SK-N-SH (cell line): ENCODE results near the gene RASA3. TPM values are rescaled to one million over a fixed set of nuclear protein-coding genes. Genes with fewer than 3 reads are reported as not detected.

Source experiments
- CTCF ChIA-PET: fragments of 300-600, 350-600 bp; formaldehyde crosslinking; extraction: SDS; loops from one replicate; lab custom pipeline; 2021; lab: Yijun Ruan, JAX
- POLR2A ChIA-PET: fragments of 350-600 bp; sonication (Branson Sonifier 250); formaldehyde crosslinking; extraction: SDS; loops from one replicate; lab custom pipeline; 2020; ENCODE audit warnings: antibody characterized with exemption, inconsistent platforms; lab: Yijun Ruan, JAX
- DNase-seq: peaks from one replicate; pipeline ENCODE4 v3.0.0; 2012
- H2AFZ ChIP-seq: fragments of 200-600 bp; sonication (generic); 2 replicates; pipeline ENCODE4 v1.8.1; 2016; ENCODE audit warnings: antibody characterized with exemption, mild to moderate bottlenecking, low read depth
- H3F3A ChIP-seq: fragments of 200-600 bp; sonication (generic); replicated peaks from 2 replicates; pipeline ENCODE3; 2016; ENCODE audit warnings: antibody characterized with exemption, mild to moderate bottlenecking; ENCODE audit not compliant: insufficient read depth
- H3K27ac ChIP-seq, 2 experiments: fragments of 200-500 bp in 1 of 2; fragments of 200-600 bp in 1 of 2; sonication (Bioruptor generic) in 1 of 2; sonication (generic), shearing (Covaris generic) in 1 of 2; 2 replicates each; pipeline versions ENCODE4 v1.5.1 to v1.6.1; 2014 to 2016; ENCODE audit warnings: low read depth in 2 of 2, inconsistent platforms in 1 of 2, low read length in 1 of 2, mild to moderate bottlenecking in 1 of 2, mixed read lengths in 1 of 2
- H3K27me3 ChIP-seq: fragments of 200-600 bp; sonication (generic), shearing (Covaris generic); 2 replicates; pipeline ENCODE4 v1.6.1; 2016; ENCODE audit warnings: mixed run types; ENCODE audit not compliant: insufficient read depth
- H3K36me3 ChIP-seq, 2 experiments: fragments of 200-500 bp in 1 of 2; fragments of 200-600 bp in 1 of 2; sonication (Bioruptor generic) in 1 of 2; sonication (generic) in 1 of 2; replicated peaks in 1 of 2; 2 replicates each; pipeline versions ENCODE3 to v1.5.1; 2014 to 2016; ENCODE audit warnings: low read length in 1 of 2, mild to moderate bottlenecking in 1 of 2; ENCODE audit not compliant: insufficient read depth in 2 of 2, control insufficient read depth in 1 of 2
- H3K4me1 ChIP-seq, 2 experiments: fragments of 200-500 bp in 1 of 2; fragments of 200-600 bp in 1 of 2; sonication (Bioruptor generic) in 1 of 2; sonication (generic), shearing (Covaris generic) in 1 of 2; 2 replicates each; pipeline versions ENCODE4 v1.5.1 to v1.6.1; 2014 to 2016; ENCODE audit warnings: low read depth in 1 of 2, low read length in 1 of 2, mixed run types in 1 of 2; ENCODE audit not compliant: insufficient read depth in 2 of 2, control insufficient read depth in 1 of 2
- H3K4me2 ChIP-seq: fragments of 200-600 bp; sonication (generic), shearing (Covaris generic); 2 replicates; pipeline ENCODE4 v1.6.1; 2017; ENCODE audit warnings: mixed run types
- H3K4me3 ChIP-seq, 2 experiments: fragments of 200-500 bp in 1 of 2; fragments of 200-600 bp in 1 of 2; sonication (Bioruptor generic) in 1 of 2; sonication (generic), shearing (Covaris generic) in 1 of 2; 2 replicates each; pipeline versions ENCODE4 v1.5.1 to v1.8.1; 2014 to 2016; ENCODE audit warnings: low read depth in 2 of 2, inconsistent platforms in 1 of 2, low read length in 1 of 2, mild to moderate bottlenecking in 1 of 2, mixed read lengths in 1 of 2, moderate library complexity in 1 of 2
- H3K79me2 ChIP-seq: fragments of 200-600 bp; sonication (generic); 2 replicates; pipeline ENCODE4 v1.8.1; 2017; ENCODE audit warnings: mild to moderate bottlenecking; ENCODE audit not compliant: insufficient read depth
- H3K9ac ChIP-seq: fragments of 200-600 bp; sonication (generic); 2 replicates; pipeline ENCODE4 v1.6.1; 2017; ENCODE audit warnings: mixed run types
- H3K9me2 ChIP-seq: fragments of 200-600 bp; sonication (generic); 2 replicates; pipeline ENCODE4 v1.6.1; 2017; ENCODE audit warnings: mixed run types
- H3K9me3 ChIP-seq: fragments of 200-600 bp; sonication (generic); 2 replicates; pipeline ENCODE4 v1.6.1; 2017; ENCODE audit warnings: mixed run types, mild to moderate bottlenecking, moderate library complexity
- H4K20me1 ChIP-seq: fragments of 200-600 bp; sonication (generic); 2 replicates; pipeline ENCODE4 v1.6.1; 2017; ENCODE audit warnings: mild to moderate bottlenecking, mixed run types; ENCODE audit not compliant: insufficient read depth
- CHD2 ChIP-seq: fragments of 150-350 bp; IDR thresholded peaks from 2 replicates; pipeline ENCODE4 v1.6.1; 2018; ENCODE audit warnings: low read length; ENCODE audit not compliant: partially characterized antibody
- EZH2phosphoT487 ChIP-seq: fragments of 200-600 bp; sonication (generic); IDR thresholded peaks from 2 replicates; pipeline ENCODE4 v1.6.1; 2017; ENCODE audit warnings: low read depth, mixed run types, mild to moderate bottlenecking, antibody characterized with exemption, moderate library complexity, borderline replicate concordance
- FOXM1 ChIP-seq: IDR thresholded peaks from 2 replicates; pipeline ENCODE4 v1.4.0; 2012; ENCODE audit warnings: low read depth, mild to moderate bottlenecking
- GATA2 ChIP-seq: sonication (generic); formaldehyde crosslinking; IDR thresholded peaks from 2 replicates; pipeline ENCODE4 v1.5.0; 2020; ENCODE audit warnings: mild to moderate bottlenecking, missing genetic modification reagents
- JUND ChIP-seq: IDR thresholded peaks from 2 replicates; pipeline ENCODE4 v1.4.0; 2012
- MXI1 ChIP-seq: IDR thresholded peaks from 2 replicates; pipeline ENCODE4 v1.6.1; 2012; ENCODE audit warnings: mild to moderate bottlenecking, low read depth, low read length, improper control_type of control experiment
- NFIC ChIP-seq: IDR thresholded peaks from 2 replicates; pipeline ENCODE4 v1.4.0; 2012; ENCODE audit warnings: borderline replicate concordance
- NRF1 ChIP-seq: IDR thresholded peaks from 2 replicates; pipeline ENCODE4 v1.6.1; 2012; ENCODE audit warnings: low read depth, mild to moderate bottlenecking, low read length
- RAD21 ChIP-seq: IDR thresholded peaks from 2 replicates; pipeline ENCODE4 v1.6.1; 2012; ENCODE audit warnings: mild to moderate bottlenecking, low read length
- RCOR1 ChIP-seq: fragments of 150-350 bp; IDR thresholded peaks from 2 replicates; pipeline ENCODE4 v1.6.1; 2017; ENCODE audit warnings: antibody characterized with exemption, low read length
- SIN3A ChIP-seq: IDR thresholded peaks from 2 replicates; pipeline ENCODE4 v1.6.1; 2012; ENCODE audit warnings: low read depth, mild to moderate bottlenecking, low read length, moderate library complexity, borderline replicate concordance
- SMC3 ChIP-seq: IDR thresholded peaks from 2 replicates; pipeline ENCODE4 v1.6.1; 2012; ENCODE audit warnings: low read depth, low read length, improper control_type of control experiment
- TAF1 ChIP-seq: IDR thresholded peaks from 2 replicates; pipeline ENCODE4 v1.6.1; 2012; ENCODE audit warnings: low read depth, mild to moderate bottlenecking, low read length, moderate library complexity, borderline replicate concordance
- TCF12 ChIP-seq: IDR thresholded peaks from 2 replicates; pipeline ENCODE4 v1.4.0; 2012
- TEAD4 ChIP-seq: IDR thresholded peaks from 2 replicates; pipeline ENCODE4 v1.4.0; 2012; ENCODE audit warnings: mild to moderate bottlenecking, borderline replicate concordance; ENCODE audit not compliant: insufficient read depth
- USF2 ChIP-seq: fragments of 150-350 bp; IDR thresholded peaks from 2 replicates; pipeline ENCODE4 v1.6.1; 2017; ENCODE audit warnings: antibody characterized with exemption, low read length, low read depth, borderline replicate concordance
- YY1 ChIP-seq: IDR thresholded peaks from 2 replicates; pipeline ENCODE4 v1.4.0; 2012; ENCODE audit warnings: low read depth, mild to moderate bottlenecking
- WGBS: methylation state at CpG from one replicate; pipeline ENCODE4 v1.1.6; 2017; ENCODE audit warnings: low lambda C conversion rate; 5-methylcytosine and 5-hydroxymethylcytosine counted together
- polyA plus RNA-seq, 3 experiments: library from polyadenylated mRNA; depleted of rRNA; stranded (reverse); fragments of >200 nt; gene quantifications; 2 replicates each; pipeline ENCODE4 v1.2.3, GENCODE V29; 2012
- TF ChIP-seq, protein P1 (sequence below): IDR thresholded peaks from 2 replicates; pipeline ENCODE4; 2012

The RASA3 gene
- polyA plus RNA-seq, 1 of the 3 experiments (the other 2 are of a cell fraction) = 25.1 TPM

DNA sequence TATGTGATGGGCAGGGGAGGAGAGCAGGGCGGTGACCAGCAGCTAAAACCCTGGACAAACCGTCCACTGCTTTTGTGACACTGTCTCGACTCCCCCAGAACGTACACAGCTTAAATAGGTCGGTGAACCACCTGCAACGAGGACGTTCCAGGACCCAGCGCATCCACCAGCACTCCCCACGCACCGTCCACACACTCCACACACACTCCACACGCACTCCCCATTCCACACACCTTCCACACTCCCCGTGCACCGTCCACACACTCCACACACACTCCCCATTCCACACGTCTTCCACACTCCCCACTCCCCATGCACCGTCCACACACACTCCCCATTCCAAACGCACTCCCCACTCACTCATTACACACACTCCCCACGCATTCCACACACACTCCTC is 120.3 kb downstream of the RASA3 start:
- Histone ChIP-seq H3K79me2 (no peaks in the 10 kb centered on the region), H3K4me2 (no peak overlapping the region), H3K9me2 (no peaks in the 10 kb centered on the region), H3K27ac (no peak overlapping the region), H3K9me3 (no peaks in the 10 kb centered on the region), H2AFZ (no peak overlapping the region), H4K20me1 (no peaks in the 10 kb centered on the region), H3F3A (no peaks in the 10 kb centered on the region), H3K4me3 (no peak overlapping the region), H3K9ac (no peak overlapping the region), H3K4me1 (no peaks in the 10 kb centered on the region), H3K27me3 (no peaks in the 10 kb centered on the region), H3K36me3 (peaks cover 18 to 39% of the 10 kb centered on the region in 2 experiments)
- WGBS = 93% methylated on average over 17 of the region's 17 CpGs
- DNase-seq = no peak
- POLR2A ChIA-PET = no interaction called here
- TF ChIP-seq USF2 = no peak
- CTCF ChIA-PET = no interaction called here

DNA sequence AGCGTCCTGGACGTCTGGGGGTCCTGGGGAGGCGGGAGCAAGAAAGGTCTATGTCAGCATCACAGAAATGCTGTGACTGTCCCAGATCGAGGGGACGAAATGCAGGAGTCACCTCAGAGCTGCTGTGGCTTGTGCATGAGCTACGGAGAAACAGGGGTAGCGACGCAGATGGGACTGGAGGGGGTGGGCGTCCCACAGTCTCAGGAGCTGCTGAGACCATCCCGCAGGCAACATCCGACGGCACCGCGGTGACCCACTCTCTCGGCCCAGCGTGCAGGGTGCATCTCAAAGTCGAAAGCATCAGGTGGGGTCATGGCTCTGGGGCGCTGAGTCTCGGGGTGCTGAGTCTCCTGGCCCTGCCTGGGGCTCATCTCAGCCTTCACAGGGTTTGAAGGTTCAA is 121.2 kb downstream of the RASA3 start:
- TF ChIP-seq TAF1 (no peak), NRF1 (no peak), CHD2 (no peak), YY1 (no peak), RCOR1 (no peak), GATA2 (CRISPR knock-in tag) (no peak), FOXM1 (no peak)
- WGBS = 92% methylated on average over 4 of the region's 19 CpGs
- Histone ChIP-seq H3K9me2 (no peaks in the 10 kb centered on the region), H3K4me2 (no peak overlapping the region), H3K27me3 (no peaks in the 10 kb centered on the region), H3K9ac (no peak overlapping the region), H3K9me3 (no peaks in the 10 kb centered on the region), H3K79me2 (no peaks in the 10 kb centered on the region), H3K4me3 (no peak overlapping the region), H3K4me1 (no peaks in the 10 kb centered on the region), H3K27ac (no peak overlapping the region), H3K36me3 (peaks cover 13 to 30% of the 10 kb centered on the region in 2 experiments), H2AFZ (no peak overlapping the region), H3F3A (no peaks in the 10 kb centered on the region), H4K20me1 (no peaks in the 10 kb centered on the region)
- DNase-seq = no peak
- POLR2A ChIA-PET = no interaction called here
- CTCF ChIA-PET = no interaction called here

DNA sequence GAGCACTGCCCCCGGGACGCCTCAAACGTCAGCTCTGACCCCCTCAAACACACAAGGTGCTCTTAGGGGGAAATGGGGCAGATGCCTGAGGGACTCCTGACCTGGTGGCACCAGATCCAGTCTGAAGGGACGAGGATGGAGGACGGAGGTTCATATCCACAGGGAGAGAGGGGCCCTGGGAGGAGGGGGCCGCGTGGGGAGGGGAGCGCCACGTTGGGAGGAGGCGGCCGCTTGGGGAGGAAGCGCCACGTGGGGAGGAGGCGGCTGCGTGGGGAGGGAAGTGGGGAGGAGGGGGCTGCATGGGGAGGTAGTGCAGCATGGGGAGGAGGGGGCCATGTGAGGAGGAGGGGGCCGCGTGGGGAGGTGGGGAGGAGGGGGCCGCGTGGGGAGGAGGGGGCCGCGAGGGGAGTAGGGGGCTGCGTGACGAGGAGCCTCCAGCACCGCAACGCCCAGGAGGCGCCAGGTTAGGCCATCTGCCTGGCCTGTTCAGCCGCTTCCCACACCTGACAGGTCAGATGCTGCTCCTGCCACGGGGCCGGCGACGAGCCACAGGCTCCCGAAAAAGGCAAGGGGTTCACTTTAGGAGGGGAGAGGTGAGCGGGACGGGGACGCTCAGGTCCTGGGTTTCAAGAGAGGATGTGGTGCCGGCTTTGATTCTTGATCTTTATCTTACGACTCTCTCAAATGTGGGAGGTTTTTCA is 121.9 kb downstream of the RASA3 start:
- no peak overlapping the region for H3K27ac ChIP-seq
- no peaks in the 10 kb centered on the region for H3K27me3 ChIP-seq
- H3K36me3 ChIP-seq = peaks cover 12 to 28% of the 10 kb centered on the region in 2 experiments
- H3K79me2 ChIP-seq = no peaks in the 10 kb centered on the region
- DNase-seq = peak; percentile 65
- WGBS = 94% methylated on average over 35 of the region's 37 CpGs
- no peak overlapping the region for H3K4me3 ChIP-seq
- H3K9me3 ChIP-seq = no peaks in the 10 kb centered on the region
- no peak overlapping the region for H2AFZ ChIP-seq
- H4K20me1 ChIP-seq = no peaks in the 10 kb centered on the region
- no peaks in the 10 kb centered on the region for H3F3A ChIP-seq
- H3K4me1 ChIP-seq = no peaks in the 10 kb centered on the region
- ChIA-PET POLR2A (no interaction called here), CTCF (no interaction called here)
- H3K9me2 ChIP-seq = no peaks in the 10 kb centered on the region
- no peak overlapping the region for H3K4me2 ChIP-seq
- no peak overlapping the region for H3K9ac ChIP-seq
- TF ChIP-seq SMC3 (no peak), EZH2phosphoT487 (no peak), JUND (no peak), RCOR1 (no peak), TCF12 (no peak), NFIC (no peak), FOXM1 (no peak), TEAD4 (no peak), SIN3A (no peak), MXI1 (no peak), GATA2 (CRISPR knock-in tag) (no peak), RAD21 (no peak)
- TF ChIP-seq, protein P1, sequence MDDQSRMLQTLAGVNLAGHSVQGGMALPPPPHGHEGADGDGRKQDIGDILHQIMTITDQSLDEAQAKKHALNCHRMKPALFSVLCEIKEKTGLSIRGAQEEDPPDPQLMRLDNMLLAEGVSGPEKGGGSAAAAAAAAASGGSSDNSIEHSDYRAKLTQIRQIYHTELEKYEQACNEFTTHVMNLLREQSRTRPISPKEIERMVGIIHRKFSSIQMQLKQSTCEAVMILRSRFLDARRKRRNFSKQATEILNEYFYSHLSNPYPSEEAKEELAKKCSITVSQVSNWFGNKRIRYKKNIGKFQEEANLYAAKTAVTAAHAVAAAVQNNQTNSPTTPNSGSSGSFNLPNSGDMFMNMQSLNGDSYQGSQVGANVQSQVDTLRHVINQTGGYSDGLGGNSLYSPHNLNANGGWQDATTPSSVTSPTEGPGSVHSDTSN = no peak
